GM19328 (cell line): ENCODE measurements around the gene PLEKHH1.
"Not testable (repeated sequence)": the region's sequence is repeated elsewhere in the genome, so short reads cannot be mapped to it uniquely, and the experiment has no call there.

ENCODE experiments used
- ATAC-seq: cut with Tn5 transposase; IDR thresholded peaks from one replicate; pipeline ENCODE4 v1.9.1; 2021; ENCODE audit warnings: mild to moderate bottlenecking, moderate library complexity; ENCODE audit not compliant: unreplicated experiment

The PLEKHH1 gene

DNA sequence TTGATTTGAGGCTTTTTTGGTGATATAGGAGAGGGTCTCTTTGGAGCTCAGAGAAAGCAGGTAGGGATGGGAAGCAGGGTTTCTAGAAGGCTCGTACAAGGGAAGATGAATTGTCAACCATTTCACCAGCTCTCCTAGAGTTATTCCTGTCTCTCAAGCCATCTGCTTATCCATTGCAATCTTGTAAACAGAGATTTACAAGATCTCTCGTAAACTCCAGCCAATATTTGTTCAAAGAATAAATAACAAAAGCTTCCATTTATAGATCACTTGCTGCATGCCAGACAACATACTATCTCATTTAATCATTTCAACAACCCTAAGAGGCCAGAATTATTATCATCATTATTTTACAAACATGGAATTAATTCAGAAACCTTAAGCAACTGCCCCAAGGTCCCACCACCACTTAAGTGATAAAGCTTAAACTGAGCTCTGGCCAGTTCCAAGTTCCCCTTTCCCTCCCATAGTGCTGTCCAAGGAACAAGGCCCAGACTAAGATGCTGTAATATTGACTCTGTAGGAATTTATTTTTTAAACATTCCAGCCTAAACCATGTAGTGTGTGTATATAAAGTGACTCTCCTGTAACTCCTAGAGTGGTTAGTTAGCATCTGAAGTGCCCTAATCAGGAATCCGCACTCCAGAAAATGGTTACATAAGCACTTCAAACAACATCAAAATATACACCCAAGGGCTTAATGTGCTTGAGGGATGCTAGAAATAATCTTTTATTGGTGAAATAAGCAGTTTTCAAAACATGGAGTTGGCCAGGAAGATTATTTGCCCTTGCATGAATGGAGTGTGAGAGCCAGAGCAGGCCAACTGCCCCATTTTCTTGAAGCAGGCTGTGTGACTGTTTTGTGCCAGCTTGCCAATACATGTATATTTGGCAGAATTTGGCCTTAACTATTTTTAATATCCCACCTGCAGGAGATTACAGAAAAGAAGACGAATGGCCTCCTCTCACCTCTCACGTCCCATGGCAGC lies 2.8 kb upstream of the PLEKHH1 start:
- no peak for ATAC-seq

DNA sequence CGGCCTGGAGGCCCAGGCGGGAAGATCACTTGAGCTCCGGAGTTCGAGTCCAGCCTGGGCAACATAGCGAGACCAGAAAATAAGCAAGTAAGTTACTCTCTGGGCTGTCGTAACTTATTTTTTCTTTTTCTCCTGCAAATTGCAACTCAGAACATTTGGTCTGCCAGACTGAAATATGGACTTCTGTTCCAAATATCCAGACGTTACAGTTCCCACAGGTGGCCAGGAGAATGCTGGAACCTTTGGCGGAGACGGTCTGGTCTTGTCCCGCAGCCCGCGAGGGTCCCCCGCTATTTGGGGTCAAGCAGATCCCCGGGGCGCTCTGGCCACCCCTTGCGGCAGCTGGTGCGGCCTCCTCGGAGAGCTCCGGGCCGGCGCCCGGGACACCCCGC lies 488 bp upstream of the PLEKHH1 start:
- ATAC-seq, result no peak

DNA sequence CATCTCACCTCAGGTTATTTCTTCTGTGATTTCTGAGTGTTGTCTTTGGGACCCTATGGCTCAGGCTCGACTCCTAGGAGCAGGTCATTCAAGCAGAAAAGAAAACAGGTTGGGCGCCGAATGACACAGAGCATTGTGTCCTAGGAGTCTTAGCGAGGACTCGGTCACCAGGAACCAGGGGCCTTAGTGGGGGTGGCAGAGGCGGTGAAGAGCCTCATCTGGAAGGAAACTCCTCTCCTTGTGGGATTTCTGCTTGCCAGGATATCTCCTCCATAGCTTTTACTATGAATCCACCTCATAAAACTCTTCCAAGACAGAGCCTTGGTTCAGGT lies 630 bp downstream of the PLEKHH1 start:
- ATAC-seq, result no peak

DNA sequence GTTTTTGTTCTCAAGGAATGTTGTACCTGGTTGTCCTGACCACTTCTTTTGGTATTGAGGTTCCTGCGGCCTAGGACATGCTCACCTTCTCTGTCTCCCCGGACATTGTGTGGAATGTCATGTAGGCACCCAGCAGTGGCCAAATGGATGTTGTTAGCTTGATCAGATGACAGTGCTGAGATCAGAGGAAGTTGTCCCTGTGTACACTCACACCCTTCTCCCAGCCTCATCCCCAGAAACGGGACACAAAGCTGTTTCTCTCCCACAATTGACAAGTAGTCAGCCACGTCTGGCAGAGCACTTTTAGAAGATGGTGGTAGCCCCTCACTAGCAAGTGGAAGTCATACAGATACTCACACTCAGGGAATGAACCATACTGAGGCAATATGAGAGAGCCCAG lies 3.0 kb downstream of the PLEKHH1 start:
- ATAC-seq, result no peak

DNA sequence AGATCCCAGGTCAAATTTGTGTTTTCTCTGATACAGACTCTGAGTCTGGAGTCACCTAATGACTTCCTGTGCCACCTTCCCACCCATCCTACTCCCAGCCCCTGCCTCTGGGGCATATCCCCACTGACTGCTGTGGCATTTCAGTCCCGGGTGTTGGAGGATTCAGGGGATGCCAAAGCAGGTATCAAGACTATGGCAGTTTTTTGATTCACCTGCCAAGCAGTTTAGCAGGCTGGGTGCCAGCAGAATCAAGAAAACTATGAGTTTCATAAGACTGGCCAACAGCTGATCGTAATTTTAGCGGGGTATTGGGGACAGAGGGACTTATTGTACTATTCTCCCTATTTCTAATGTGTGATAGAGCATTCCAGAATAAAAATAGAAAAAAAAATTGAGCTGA lies 4.6 kb downstream of the PLEKHH1 start:
- no peak for ATAC-seq

DNA sequence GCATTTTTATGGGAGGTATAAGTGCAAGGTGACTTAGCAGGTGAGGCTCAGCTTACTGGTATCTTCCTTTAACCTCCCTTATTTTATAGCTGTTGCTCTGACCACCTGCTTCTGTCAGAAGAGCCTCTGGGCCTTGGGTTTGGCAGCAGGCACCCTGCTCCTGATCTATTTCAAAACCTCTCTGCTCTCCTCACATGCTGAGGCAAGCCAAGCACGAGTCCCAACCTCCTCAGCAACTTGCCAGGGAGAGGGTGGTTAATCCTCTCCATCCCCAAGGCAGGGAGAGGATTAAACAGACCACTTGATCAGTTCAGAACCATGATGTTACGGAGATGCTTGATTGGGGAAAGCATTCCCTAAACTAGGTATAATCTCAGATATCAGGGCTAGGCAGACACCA lies 5.4 kb downstream of the PLEKHH1 start:
- no peak for ATAC-seq

DNA sequence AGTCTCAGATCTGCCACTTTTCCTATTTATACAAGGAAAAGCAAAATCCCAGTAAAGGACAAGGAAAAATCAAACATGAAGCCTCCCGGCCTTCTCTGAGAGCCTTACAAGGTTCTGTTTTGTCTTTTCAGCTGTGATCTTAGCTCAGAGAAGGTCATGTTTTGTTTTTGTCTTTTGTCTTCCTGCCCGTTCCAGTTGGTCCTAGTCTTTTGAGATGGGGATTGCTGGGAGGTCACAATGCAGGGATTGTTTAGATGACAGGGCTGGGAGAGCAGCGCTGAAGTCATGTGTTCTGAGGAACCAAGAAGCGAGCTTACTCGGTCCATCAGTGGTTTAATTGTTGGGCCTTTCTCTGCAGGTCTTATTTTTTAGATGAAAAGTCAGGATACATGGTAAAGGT lies 6.0 kb downstream of the PLEKHH1 start:
- no peak for ATAC-seq

DNA sequence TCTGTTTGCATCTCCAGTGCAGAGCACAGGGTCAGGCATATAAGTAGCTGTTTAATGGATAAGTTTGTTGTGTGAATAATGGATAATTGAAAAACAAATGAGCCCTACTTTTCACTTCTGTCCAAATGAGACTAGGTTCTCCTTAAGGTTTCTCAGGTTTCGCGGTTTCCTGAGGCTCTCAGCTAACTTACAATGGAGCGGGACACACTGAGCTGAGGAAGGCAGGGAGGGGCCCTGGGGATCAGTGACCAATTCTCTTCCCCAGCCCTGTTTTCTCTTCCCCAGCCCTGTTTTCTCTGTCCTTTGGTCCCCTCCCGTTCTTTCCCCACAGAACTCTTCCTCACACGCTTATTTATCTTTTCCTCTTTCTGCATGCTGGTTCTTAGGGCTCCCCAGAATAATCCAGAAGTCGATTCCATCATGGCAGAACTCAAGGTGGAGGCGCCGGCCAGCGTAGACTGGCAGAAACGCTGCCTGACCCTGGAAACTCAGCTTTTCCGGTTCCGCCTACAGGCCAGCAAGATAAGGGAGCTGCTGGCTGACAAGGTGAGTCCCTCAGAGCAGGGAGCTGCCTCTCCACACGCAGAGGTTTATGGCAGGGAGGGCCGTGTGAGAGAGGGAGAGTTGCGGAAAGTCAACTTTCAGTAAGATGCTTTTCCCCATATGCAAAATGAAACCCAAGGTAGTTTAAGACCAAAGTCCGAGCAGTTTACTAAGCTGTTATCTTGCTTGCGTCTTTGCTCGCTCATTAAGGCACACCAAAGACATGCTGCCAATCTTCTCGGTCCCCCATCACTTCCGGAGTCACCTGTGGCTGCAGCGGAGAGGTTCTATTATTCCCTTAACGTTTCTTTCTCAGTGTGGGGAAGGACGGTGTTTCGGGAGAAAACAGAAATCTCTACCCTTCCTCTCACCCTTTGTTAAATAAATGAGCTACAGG lies 8.6 kb downstream of the PLEKHH1 start:
- ATAC-seq, result no peak

DNA sequence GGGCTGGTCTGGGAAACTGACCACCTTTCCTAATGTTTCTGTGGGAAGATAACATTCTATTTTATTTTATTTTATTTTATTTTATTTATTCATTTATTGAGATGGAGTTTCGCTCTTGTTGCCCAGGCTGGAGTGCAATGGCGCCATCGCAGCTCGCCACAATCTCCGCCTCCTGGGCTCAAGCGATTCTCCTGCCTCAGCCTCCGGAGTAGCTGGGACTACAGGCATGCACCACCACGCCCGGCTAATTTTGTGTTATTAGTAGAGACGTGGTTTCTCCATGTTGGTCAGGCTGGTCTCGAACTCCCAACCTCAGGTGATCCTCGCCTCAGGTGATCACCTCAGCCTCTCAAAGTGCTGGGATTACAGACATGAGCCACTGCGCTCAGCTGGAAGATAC lies 9.5 kb downstream of the PLEKHH1 start:
- ATAC-seq, result not testable (repeated sequence)

DNA sequence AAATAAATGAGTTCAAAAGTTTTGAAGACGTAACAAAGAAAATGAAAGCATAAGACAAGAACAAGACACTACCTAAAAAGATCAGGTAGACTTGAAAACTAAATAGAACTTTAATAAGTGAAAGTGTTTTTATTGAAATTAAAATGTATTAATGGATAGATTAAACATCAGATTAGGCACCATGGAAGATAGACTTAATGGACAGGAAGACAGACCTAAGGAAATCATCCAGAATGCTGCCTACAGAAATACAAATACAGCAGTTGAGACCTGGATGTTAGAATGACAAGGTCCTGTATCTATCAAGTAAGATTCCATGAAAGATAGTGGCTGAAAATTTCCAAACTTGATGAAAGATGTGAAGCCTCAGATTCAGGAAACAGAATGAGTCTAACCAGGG lies 11.5 kb downstream of the PLEKHH1 start:
- no peak for ATAC-seq

DNA sequence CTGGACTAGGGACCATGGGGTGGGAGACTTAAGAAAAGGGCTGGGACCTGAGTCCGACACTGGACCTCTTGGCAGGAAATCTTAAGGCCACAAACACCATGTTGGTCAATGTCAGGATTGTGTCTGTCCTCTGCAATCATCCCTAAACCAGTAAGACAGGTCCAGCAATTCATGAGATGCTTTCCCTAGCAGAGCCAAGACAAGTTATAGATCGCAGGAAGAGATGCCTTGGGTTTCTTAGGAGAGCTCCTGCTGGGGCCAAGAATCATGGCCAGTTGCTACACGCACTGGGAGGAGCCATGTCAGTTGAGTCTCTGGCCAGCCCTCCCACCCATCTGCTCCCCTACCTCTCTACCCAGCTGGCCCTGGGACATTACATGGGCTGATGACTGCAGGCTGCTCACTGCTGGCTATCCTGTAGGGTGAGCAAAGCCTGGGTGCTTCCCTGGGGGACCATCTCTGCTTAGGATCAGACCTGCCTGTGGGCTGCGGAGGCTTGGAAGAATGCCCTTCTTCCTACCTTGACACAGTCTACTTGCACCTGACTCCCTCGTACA lies 14.2 kb downstream of the PLEKHH1 start:
- ATAC-seq, result no peak

DNA sequence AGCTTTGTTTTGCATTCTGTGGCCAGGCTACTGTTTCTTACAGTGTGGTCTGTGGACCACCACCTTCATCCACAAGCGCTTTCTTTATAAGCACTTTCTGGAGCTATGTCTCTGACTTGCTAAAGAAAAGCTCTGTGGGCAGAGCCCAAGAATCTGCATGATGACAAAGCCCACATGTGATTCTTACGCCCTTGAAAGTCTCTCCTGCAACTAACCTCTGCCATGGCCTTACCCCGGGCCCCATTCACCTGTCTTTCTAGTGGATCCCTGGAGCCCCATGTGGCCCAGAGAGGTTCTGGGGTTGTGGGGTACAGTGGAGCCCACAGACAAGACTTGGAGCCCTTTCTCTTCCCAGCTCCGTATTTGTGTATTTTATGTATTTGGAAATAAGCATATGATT lies 16.6 kb downstream of the PLEKHH1 start:
- ATAC-seq, result no peak

DNA sequence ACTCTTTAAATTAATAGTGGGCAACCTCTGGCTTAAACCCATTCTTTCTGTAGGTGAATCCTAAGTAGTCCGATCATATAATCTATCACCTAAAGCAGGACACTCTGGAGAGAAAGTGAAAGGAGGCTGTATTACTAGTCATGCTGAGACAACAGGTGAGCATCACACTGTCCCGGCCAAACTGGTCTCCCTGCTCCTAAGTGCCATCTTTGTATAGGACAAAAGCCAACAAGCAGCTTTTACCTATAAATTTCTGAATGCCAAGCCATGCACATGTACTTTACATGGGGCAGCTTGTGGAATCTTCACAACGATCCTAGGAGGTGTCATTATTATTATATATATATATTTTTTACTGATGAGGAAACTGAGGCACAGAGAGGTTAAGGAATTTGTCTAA lies 18.0 kb downstream of the PLEKHH1 start:
- ATAC-seq, result no peak

DNA sequence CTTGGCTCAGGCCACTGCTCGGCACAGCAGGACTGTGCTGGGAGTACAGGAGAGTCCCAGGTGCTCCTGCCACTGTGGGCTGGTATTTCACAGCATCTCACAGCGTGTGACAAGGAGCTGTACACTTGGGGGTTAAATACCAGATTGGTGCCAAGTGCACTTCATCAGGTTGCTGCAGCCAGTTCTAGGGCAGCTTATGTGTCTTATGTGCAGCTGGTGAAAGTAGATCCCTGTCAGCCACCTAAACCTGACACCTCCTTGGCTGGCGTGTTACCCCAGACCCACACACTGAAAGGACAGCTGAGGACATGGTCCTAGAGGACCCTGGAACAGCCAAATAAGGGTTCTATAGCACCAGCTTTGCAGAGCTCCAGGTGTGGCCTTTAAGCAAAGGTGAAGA lies 18.9 kb downstream of the PLEKHH1 start:
- ATAC-seq, result no peak

DNA sequence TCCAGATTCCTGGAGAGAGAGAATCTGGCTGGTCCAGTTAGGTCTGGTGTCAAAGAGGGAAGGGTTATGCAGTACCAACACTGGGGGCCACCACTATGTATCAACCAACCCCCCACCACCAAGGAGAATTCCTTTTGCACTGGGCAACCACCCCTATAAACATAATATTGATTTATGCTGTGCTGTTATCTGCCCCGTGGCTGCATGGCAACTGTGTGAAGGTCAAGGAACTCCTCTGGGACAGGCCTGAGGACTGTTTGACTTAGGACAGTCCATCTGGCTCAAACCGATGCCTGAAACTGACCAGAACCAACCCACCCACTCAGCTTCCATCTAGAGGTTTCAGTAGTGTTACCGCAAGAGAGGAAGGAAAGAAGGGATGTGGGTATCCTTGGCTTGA lies 20.5 kb downstream of the PLEKHH1 start:
- ATAC-seq, result no peak

DNA sequence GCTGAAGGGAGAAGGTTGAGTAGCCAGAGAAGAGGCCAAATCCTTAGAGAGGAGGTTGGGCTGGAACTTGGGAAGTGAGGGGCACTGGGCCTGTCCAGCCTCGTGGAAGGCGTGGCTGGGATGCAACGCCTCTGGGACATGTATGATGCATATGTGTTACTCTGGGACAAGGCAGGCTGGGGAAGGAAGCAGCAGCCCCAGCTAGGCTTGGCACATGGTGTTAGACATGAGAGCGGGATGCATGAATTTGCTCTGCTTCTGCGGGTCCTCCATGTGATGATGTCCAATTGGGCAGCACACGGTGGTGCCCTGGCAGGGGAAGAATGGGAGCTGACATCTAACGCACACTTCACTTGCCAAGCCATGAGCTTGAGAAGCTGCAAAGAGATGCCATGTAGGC lies 21.3 kb downstream of the PLEKHH1 start:
- ATAC-seq, result no peak

DNA sequence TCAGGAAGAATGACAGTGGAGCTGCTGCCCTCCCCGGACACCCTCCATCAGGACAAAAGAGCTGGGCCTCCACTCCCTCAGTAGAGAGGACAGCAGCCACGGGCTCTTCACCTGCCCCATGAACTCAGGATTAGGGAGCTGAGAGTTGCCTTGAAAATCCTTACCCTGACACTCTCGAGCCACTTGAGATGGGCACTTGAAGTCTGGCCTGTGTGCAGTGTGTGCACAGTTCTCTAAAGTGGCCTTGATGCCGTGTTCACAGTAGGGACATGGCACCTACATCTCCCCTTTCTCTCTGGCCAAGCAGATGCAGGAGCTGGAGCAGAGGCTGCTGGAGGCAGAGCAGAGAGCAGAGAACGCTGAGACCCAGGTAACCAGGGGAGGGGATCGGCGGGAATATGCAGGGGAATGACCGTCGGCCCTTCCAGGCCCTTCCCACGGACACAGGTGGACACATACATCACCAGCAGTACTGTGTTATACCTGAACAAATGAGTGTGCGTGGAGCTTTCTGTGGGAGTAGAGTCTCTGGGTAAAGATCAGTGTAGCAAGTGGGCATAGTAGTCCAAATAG lies 22.5 kb downstream of the PLEKHH1 start:
- no peak for ATAC-seq

DNA sequence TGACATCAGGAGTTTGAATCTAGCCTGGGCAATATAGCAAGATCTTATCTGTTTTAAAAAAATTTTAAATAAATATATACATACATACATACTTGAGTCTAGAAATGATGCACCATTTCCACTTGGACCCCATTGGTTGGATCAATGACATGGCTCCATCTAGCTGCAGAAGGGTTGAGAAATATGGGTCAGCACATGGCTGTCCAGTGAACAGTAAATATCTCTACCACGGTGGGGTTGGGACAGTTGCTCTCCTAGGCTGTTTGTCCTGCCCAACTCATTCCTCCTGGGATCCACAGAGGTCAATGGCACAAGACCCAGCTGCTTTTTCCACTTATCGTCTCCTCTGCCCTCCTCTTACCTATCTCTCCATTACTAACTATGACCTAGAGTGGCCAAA lies 23.6 kb downstream of the PLEKHH1 start:
- ATAC-seq, result no peak

DNA sequence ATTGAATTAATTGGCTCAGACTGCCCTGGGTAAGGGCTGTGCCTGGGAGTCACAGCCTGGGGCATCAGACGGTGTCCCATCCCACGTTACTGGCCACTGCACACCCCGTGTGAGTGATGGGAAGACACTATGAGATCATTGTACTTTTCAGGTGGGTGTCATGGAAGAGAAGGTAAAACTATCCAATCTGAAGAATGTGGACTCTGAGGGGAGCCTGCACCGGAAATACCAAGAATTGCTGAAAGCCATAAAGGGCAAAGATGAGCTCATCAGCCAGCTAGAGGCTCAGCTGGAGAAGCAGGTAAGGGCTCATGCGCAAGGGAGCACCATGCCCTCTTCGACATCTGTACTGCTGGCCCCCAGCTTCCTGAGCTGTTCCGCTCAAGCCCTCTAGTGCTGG lies 24.0 kb downstream of the PLEKHH1 start:
- no peak for ATAC-seq

DNA sequence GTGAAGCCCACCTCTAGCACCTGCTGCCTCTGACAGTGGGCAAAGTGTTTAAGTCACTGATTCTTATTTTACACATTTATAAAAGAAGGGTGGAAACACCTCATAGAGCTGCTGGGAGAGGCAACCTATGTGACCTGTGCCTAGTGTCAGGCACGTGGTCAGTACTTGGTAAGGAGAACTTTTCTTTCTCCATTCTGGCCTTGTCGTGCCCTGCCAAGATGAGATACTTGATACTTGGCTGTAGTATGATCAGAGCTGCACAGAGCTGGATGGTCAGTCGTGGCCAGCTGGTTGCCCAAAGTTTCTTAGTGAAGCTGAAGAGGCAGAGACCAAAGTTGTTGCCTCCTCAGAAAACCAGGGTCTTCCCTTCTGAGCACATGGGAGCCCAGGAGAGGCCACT lies 24.6 kb downstream of the PLEKHH1 start:
- no peak for ATAC-seq

DNA sequence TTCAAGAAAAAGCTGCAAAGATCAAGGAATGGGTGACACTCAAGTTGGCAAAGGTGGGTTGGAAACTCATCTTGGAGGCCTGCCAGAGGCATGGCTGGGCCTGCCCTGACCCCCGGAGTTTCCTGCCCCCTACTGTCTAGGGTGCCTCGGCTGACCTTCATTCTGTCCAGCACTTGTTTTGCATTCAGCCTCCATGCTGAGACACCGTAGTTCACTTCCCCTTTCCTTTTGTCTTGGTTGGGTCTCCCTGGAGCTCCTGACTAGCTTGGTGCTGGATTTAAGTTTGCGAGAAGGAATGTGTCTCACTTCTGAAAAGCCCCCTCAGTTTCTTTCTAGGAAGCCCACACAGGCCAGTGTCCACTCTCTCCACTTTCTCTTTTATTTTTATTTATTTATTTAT lies 26.5 kb downstream of the PLEKHH1 start:
- no peak for ATAC-seq
